ENCODE results near the gene RAB31. TPM values are rescaled to one million over a fixed set of nuclear protein-coding genes. Genes with fewer than 3 reads are reported as not detected.

RAB31 gene
- polyA plus RNA-seq, 1 donor from 2014 or later, result 16.3 TPM

DNA sequence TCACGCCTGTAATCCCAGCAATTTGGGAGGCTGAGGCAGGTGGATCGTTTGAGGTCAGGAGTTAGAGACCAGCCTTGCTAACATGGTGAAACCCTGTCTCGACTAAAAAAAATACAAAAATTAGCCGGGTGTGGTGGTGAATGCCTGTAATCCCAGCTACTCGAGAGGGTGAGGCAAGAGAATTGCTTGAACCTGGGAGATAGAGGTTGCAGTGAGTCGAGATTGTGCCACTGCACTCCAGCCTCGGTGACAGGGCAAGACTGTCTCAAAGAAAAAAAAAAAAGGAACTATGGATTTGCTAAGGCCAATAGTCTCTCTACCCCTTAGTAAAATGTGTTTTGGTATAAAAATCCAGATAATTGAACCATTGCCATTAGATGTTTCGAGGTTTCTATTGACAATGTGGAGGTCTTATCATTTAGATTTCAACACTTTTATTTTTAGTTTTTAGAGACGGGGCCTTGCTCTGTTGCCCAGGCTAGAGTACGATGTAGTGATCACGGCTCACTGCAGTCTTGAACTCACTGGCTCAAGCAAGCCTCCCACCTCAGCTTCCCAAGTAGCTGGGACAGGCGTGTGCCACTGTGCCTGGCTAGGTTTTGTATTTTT lies 176.5 kb downstream of the RAB31 start:
- H3K79me2 ChIP-seq (replicated peaks; ENCODE audit: insufficient read depth, low read length), result no peaks in the 10 kb centered on the region
- no peak overlapping the region for H3K9ac ChIP-seq (ENCODE audit: low read length)
- no peaks in the 10 kb centered on the region for H4K20me1 ChIP-seq (ENCODE audit: insufficient read depth)
- no peak overlapping the region for H3K4me3 ChIP-seq (ENCODE audit: low read length)
- H3K27me3 ChIP-seq (ENCODE audit: insufficient read depth, low read depth, low read length), result no peaks in the 10 kb centered on the region
- H3K27ac ChIP-seq (ENCODE audit: low read length), result no peak overlapping the region
- H3K9me2 ChIP-seq (ENCODE audit: insufficient read depth, low read length), result no peaks in the 10 kb centered on the region
- no peak overlapping the region for H3K4me2 ChIP-seq (ENCODE audit: low read length)
- no peaks in the 10 kb centered on the region for H3F3A ChIP-seq (ENCODE audit: insufficient read depth, low read length, poor library complexity, severe bottlenecking)
- H3K9me3 ChIP-seq (ENCODE audit: low read length), result no peaks in the 10 kb centered on the region
- TF ChIP-seq EZH2 (IDR thresholded peaks at IDR 0.05; ENCODE audit: borderline replicate concordance, insufficient read depth, low read length, poor library complexity, severe bottlenecking) (no peak), SMC3 (conservative IDR thresholded peaks at IDR 0.05; ENCODE audit: poor library complexity) (no peak), MXI1 (conservative IDR thresholded peaks at IDR 0.05; ENCODE audit: poor library complexity, severe bottlenecking) (no peak), TAF1 (IDR thresholded peaks at IDR 0.05; ENCODE audit: low read depth) (no peak), RAD21 (conservative IDR thresholded peaks at IDR 0.05) (no peak), EP300 (conservative IDR thresholded peaks at IDR 0.05; ENCODE audit: poor library complexity, severe bottlenecking) (no peak), POLR2AphosphoS5 (IDR thresholded peaks at IDR 0.05) (no peak)
- TF ChIP-seq, protein P1, sequence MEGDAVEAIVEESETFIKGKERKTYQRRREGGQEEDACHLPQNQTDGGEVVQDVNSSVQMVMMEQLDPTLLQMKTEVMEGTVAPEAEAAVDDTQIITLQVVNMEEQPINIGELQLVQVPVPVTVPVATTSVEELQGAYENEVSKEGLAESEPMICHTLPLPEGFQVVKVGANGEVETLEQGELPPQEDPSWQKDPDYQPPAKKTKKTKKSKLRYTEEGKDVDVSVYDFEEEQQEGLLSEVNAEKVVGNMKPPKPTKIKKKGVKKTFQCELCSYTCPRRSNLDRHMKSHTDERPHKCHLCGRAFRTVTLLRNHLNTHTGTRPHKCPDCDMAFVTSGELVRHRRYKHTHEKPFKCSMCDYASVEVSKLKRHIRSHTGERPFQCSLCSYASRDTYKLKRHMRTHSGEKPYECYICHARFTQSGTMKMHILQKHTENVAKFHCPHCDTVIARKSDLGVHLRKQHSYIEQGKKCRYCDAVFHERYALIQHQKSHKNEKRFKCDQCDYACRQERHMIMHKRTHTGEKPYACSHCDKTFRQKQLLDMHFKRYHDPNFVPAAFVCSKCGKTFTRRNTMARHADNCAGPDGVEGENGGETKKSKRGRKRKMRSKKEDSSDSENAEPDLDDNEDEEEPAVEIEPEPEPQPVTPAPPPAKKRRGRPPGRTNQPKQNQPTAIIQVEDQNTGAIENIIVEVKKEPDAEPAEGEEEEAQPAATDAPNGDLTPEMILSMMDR (IDR thresholded peaks at IDR 0.05; ENCODE audit: poor library complexity, severe bottlenecking), result no peak
- TF ChIP-seq, protein P2, sequence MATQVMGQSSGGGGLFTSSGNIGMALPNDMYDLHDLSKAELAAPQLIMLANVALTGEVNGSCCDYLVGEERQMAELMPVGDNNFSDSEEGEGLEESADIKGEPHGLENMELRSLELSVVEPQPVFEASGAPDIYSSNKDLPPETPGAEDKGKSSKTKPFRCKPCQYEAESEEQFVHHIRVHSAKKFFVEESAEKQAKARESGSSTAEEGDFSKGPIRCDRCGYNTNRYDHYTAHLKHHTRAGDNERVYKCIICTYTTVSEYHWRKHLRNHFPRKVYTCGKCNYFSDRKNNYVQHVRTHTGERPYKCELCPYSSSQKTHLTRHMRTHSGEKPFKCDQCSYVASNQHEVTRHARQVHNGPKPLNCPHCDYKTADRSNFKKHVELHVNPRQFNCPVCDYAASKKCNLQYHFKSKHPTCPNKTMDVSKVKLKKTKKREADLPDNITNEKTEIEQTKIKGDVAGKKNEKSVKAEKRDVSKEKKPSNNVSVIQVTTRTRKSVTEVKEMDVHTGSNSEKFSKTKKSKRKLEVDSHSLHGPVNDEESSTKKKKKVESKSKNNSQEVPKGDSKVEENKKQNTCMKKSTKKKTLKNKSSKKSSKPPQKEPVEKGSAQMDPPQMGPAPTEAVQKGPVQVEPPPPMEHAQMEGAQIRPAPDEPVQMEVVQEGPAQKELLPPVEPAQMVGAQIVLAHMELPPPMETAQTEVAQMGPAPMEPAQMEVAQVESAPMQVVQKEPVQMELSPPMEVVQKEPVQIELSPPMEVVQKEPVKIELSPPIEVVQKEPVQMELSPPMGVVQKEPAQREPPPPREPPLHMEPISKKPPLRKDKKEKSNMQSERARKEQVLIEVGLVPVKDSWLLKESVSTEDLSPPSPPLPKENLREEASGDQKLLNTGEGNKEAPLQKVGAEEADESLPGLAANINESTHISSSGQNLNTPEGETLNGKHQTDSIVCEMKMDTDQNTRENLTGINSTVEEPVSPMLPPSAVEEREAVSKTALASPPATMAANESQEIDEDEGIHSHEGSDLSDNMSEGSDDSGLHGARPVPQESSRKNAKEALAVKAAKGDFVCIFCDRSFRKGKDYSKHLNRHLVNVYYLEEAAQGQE (IDR thresholded peaks at IDR 0.05; ENCODE audit: borderline replicate concordance), result no peak
- no peak overlapping the region for H2AFZ ChIP-seq (ENCODE audit: low read depth, low read length)
- H3K36me3 ChIP-seq (ENCODE audit: insufficient read depth, low read length), result no peaks in the 10 kb centered on the region

DNA sequence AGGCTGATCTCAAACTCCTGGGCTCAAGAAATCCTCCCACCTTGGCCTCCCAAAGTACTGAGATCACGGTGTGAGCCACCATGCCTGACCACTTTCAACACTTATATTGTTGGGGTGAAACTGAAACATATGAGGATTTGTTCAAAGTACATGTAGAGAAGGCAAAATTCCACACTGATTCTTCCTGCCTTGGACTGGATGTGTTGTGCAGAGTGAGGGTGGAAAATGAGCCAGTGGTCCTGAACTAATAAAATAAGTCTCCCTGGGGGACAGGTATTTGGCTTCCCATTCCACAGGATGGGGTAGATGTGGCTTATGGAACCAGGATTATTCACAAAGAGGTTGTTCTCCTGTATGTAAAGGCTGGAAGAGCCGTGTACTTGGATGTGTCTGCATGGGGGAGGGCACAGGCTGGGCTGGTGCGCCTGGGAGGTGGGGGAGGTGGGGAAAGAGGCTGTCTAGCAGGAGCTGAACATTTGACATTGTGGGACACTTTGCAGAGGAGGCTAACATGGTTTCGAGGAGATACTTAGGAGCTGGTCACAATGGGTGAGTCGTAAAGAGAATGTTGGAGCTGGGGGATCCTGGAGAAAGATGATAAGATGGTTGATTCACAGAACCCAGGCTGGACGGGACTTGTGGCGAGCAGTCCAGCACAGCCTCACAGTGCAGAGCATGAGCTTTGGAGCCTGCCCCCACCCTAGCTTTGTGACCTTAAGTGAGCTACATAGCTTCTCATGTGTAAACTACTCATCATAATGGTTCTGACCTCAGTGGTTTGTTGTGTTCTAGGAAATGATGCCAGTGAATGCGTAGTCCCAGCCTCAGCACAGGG lies 177.3 kb downstream of the RAB31 start, which contains the start of gene TXNDC2:
Gene TXNDC2, plus strand, starts transcription at position 804 of the 835 bp plus-strand sequence. CDS start 708 bp downstream, outside the sequence.
- H3K9me3 ChIP-seq (ENCODE audit: low read length), result no peaks in the 10 kb centered on the region
- no peak within 1 kb of the TSS for H3K4me3 ChIP-seq (ENCODE audit: low read length)
- H3K9ac ChIP-seq (ENCODE audit: low read length), result no peak within 1 kb of the TSS
- TF ChIP-seq, protein P1 (IDR thresholded peaks at IDR 0.05; ENCODE audit: poor library complexity, severe bottlenecking), result no peak
- TF ChIP-seq EZH2 (IDR thresholded peaks at IDR 0.05; ENCODE audit: borderline replicate concordance, insufficient read depth, low read length, poor library complexity, severe bottlenecking) (no peak), SMC3 (conservative IDR thresholded peaks at IDR 0.05; ENCODE audit: poor library complexity) (no peak), TAF1 (IDR thresholded peaks at IDR 0.05; ENCODE audit: low read depth) (no peak), MXI1 (conservative IDR thresholded peaks at IDR 0.05; ENCODE audit: poor library complexity, severe bottlenecking) (no peak), RAD21 (conservative IDR thresholded peaks at IDR 0.05) (no peak), EP300 (conservative IDR thresholded peaks at IDR 0.05; ENCODE audit: poor library complexity, severe bottlenecking) (no peak), POLR2AphosphoS5 (IDR thresholded peaks at IDR 0.05) (no peak)
- TF ChIP-seq, protein P2 (IDR thresholded peaks at IDR 0.05; ENCODE audit: borderline replicate concordance), result no peak
- H3K36me3 ChIP-seq (ENCODE audit: insufficient read depth, low read length), result no peaks in the 10 kb centered on the region
- no peaks in the 10 kb centered on the region for H3F3A ChIP-seq (ENCODE audit: insufficient read depth, low read length, poor library complexity, severe bottlenecking)
- H3K9me2 ChIP-seq (ENCODE audit: insufficient read depth, low read length), result no peaks in the 10 kb centered on the region
- H3K4me2 ChIP-seq (ENCODE audit: low read length), result no peak within 1 kb of the TSS
- no peak within 1 kb of the TSS for H2AFZ ChIP-seq (ENCODE audit: low read depth, low read length)
- no peaks in the 10 kb centered on the region for H3K79me2 ChIP-seq (replicated peaks; ENCODE audit: insufficient read depth, low read length)
- H4K20me1 ChIP-seq (ENCODE audit: insufficient read depth), result no peaks in the 10 kb centered on the region
- no peak within 1 kb of the TSS for H3K27ac ChIP-seq (ENCODE audit: low read length)
- no peaks in the 10 kb centered on the region for H3K27me3 ChIP-seq (ENCODE audit: insufficient read depth, low read depth, low read length)

Measured in neural cell (in vitro differentiated cells).